ENCODE results near the gene HAPLN1.

Gene HAPLN1

GRCh38 chr5:83703059-83703458 lies 17.6 kb downstream of the HAPLN1 start:
- no peak for TF ChIP-seq POLR2A (IDR thresholded peaks at IDR 0.05; ENCODE audit: low read depth, low read length)
- FAIRE-seq = no peak
- no peak for DNase-seq (ENCODE audit: insufficient read length, low spot score)

GRCh38 chr5:83701886-83702285 lies 18.8 kb downstream of the HAPLN1 start:
- no peak for TF ChIP-seq POLR2A (IDR thresholded peaks at IDR 0.05; ENCODE audit: low read depth, low read length)
- DNase-seq (ENCODE audit: insufficient read length, low spot score) (no peak), FAIRE-seq (no peak)

- FAIRE-seq (no peak), DNase-seq (ENCODE audit: insufficient read length, low spot score) (no peak)
- no peak for TF ChIP-seq POLR2A (IDR thresholded peaks at IDR 0.05; ENCODE audit: low read depth, low read length)
Observed at GRCh38 chr5:83689881-83690280, 30.8 kb downstream of the HAPLN1 start.

GRCh38 chr5:83688281-83688680 lies 32.4 kb downstream of the HAPLN1 start:
- no peak for FAIRE-seq
- DNase-seq (ENCODE audit: insufficient read length, low spot score) = no peak
- no peak for TF ChIP-seq POLR2A (IDR thresholded peaks at IDR 0.05; ENCODE audit: low read depth, low read length)

DNA sequence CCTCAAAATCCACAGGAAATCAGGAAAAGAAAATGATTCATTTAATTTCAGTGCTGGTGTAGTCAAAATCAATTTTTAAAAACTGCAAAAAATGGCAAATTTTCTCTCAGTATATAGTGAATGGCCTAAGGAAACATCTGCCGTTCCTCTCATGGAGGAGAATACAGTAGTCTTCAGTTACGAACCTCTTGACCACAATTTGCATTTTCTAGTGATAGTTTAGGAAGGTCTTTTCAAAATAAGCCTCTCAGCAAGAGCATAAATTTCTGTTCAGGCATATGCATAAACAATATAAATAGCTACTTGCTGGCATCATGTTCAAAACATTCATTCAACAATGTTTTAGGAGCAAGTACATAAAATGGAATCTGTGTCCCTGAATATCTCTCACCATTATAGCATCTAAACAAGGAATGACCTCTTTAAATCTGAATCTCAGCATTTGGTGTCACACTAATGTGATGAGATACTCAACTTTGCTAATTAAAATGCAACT lies 33.5 kb downstream of the HAPLN1 start:
- FAIRE-seq (no peak), DNase-seq (ENCODE audit: insufficient read length, low spot score) (no peak)
- TF ChIP-seq POLR2A (IDR thresholded peaks at IDR 0.05; ENCODE audit: low read depth, low read length) = no peak

DNA sequence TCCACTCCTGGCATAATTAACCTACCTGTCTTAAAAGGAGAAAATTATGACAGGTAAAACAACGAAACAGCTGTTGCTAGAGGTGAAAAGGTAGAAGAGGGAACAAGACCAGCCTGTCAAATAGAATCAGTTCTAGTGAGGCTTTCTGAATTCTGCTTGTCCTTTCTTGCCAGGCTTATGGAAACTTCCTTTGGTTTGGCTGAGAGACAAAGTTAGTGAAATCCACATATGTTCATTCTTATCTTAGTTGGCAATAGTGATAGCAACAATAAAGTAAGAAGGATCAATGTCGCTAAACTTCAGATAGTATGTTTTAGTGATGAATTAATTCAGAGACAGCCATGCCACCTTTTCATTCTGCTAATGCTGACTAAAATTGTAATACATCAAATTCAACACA lies 34.4 kb downstream of the HAPLN1 start:
- TF ChIP-seq POLR2A (IDR thresholded peaks at IDR 0.05; ENCODE audit: low read depth, low read length) = no peak
- FAIRE-seq (no peak), DNase-seq (ENCODE audit: insufficient read length, low spot score) (no peak)

GRCh38 chr5:83683836-83684235 lies 36.8 kb downstream of the HAPLN1 start:
- FAIRE-seq (no peak), DNase-seq (ENCODE audit: insufficient read length, low spot score) (no peak)
- no peak for TF ChIP-seq POLR2A (IDR thresholded peaks at IDR 0.05; ENCODE audit: low read depth, low read length)

DNA sequence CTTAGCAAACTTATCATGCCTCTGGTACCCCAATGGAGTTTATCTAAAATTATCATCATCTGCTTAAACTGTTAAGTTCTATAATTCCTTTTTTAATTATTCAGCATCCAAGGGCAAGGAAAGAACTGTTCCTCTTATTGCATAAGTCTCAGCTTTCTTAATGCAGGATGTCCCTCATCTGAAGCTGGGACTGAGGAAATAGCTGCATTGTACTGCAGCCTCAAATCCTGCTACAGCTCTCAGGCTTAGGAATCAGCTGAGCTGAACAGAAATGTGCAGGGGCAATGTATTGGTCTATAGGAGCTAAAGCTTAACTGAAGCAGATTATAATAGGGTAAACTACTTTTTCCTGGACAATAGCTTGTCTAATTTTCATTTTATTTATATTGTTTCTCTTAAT lies 48.0 kb downstream of the HAPLN1 start:
- no peak for DNase-seq (ENCODE audit: insufficient read length, low spot score)
- FAIRE-seq = no peak
- TF ChIP-seq POLR2A (IDR thresholded peaks at IDR 0.05; ENCODE audit: low read depth, low read length) = no peak

- TF ChIP-seq POLR2A (IDR thresholded peaks at IDR 0.05; ENCODE audit: low read depth, low read length) = no peak
- no peak for DNase-seq (ENCODE audit: insufficient read length, low spot score)
- no peak for FAIRE-seq
Observed at GRCh38 chr5:83672158-83672557, 48.5 kb downstream of the HAPLN1 start.

- no peak for FAIRE-seq
- no peak for DNase-seq (ENCODE audit: insufficient read length, low spot score)
- no peak for TF ChIP-seq POLR2A (IDR thresholded peaks at IDR 0.05; ENCODE audit: low read depth, low read length)
Observed at GRCh38 chr5:83665631-83666030, 55.0 kb downstream of the HAPLN1 start.

- no peak for TF ChIP-seq POLR2A (IDR thresholded peaks at IDR 0.05; ENCODE audit: low read depth, low read length)
- no peak for FAIRE-seq
- DNase-seq (ENCODE audit: insufficient read length, low spot score) = no peak
Observed at GRCh38 chr5:83662558-83662957, 58.1 kb downstream of the HAPLN1 start.

DNA sequence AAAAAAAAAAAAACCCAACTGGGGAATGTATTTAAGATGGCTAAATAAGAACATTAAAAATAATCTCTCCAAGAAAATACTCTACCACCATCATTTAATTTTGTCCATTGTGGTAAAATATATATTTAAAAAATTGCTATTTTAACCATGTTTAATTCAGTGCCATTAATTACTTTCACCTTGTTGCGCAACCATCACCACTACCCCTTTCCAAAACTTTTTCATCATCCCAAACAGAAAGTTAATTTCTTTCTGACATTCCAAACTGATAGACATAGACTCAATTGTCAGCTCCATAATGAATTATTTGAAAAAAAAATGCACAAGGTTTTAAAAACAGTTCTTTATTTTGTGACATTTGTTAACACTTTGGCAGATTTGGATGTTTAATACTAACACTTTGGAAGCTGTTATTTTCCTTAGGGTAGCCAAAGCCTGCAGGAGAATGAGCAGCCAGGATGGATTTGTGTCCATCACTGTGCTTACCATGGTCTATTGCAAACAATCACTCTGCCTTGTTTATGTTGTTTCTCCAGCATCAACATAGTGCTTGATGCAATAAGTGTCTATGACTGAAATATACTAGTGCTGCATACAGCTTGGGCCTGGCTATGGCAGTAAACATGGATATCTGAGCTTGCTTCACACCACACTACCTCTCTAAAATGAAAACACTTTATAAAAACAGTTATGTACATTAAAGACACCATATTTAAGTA lies 62.7 kb downstream of the HAPLN1 start:
- no peak for FAIRE-seq
- TF ChIP-seq POLR2A (IDR thresholded peaks at IDR 0.05; ENCODE audit: low read depth, low read length) = no peak

DNA sequence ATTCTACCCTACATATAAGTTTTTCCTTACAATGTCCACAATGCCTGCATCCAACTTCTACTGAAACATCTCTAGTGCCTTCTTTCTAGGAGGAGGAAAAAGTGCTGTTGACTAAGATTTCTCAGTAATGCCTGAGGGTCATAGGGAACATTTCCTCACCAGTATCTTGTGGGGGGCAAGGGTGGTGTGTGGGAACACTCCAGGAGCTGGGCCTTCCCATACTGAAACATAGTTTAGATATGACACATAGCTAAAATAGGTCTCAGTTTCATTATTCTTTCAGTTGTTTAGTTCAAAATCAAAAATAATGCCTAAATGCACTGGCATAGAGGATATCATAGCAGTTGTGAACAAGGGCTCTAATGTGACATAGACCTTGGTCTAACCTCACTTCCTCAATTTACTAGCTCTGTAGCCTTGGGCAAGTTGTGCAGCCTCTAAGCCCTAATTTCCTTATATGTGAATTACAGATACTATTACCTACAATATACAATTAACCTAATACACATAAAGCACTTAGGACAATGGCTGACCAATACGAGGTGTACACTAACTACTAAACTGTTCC lies 66.1 kb downstream of the HAPLN1 start:
- FAIRE-seq = no peak
- TF ChIP-seq POLR2A (IDR thresholded peaks at IDR 0.05; ENCODE audit: low read depth, low read length) = no peak
- DNase-seq (ENCODE audit: insufficient read length, low spot score) = no peak

More for the DNA sequence above, 62.7 kb downstream of the HAPLN1 start:
- no peak for DNase-seq (ENCODE audit: insufficient read length, low spot score)

DNA sequence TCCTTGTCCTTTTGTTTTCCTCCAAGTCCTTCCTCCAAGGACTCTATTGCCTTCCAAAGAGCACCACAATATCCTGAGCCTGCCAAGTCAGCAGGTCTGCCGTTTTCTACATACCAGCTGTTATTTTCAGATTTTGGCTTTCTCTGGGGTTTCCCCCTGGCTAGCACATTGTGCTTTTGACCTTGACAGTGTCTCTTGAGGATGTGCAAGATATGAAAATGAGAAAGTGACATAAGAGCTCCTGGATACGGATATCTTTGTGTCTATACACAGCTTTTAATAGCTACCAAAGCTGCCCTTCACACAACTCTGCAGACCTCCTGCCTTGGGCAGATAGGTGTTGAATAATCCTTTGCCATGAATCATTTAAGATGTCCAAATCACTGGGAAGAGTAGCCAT lies 67.0 kb downstream of the HAPLN1 start:
- TF ChIP-seq POLR2A (IDR thresholded peaks at IDR 0.05; ENCODE audit: low read depth, low read length) = no peak
- no peak for FAIRE-seq
- no peak for DNase-seq (ENCODE audit: insufficient read length, low spot score)

DNA sequence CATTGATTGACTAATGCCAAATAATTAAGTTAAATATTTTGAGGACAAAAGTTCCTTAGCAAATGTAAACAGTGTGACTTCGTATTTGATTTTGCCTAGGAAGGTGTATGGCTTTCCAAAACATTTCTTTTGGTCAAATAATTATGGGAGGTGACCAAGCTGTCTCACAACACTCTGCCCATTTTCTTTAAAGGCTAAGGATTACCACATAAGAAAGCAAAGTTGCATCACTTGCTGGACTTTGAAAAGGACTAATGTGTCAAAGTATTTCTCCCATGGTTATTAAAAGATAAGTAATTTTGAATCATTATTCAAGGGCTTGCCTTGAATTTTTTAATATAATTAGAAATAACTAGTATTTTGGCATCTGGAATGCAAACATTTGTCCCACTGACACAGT lies 74.7 kb downstream of the HAPLN1 start:
- TF ChIP-seq POLR2A (IDR thresholded peaks at IDR 0.05; ENCODE audit: low read depth, low read length) = no peak
- no peak for FAIRE-seq
- DNase-seq (ENCODE audit: insufficient read length, low spot score) = no peak

Data from H54 (cell line).